ENCODE data around the gene ZNF831. TPM values are rescaled to one million over a fixed set of nuclear protein-coding genes. Genes with fewer than 3 reads are reported as not detected.

The ZNF831 gene
- total RNA-seq, 2 experiments from 2014 or later, result 10.9 to 11.9 TPM

GRCh38 chr20:59222253-59223181 lies 58.9 kb downstream of the ZNF831 start:
- intact Hi-C loops (cut with micrococcal nuclease), result loop anchor here (5.0 to 10.0 kb wide), 3 partner anchors 135 to 348 kb away; no protein-coding TSS in a partner anchor
- ChIA-PET POLR2A (interaction anchor here (0.6 to 1.5 kb wide), 9 partner anchors 9 to 562 kb away, joined by 3 to 5 read pairs (median 3); no protein-coding TSS in a partner anchor), CTCF (interaction anchor here (0.8 to 5.5 kb wide), 31 partner anchors 9 to 371 kb away, joined by 3 to 47 read pairs (median 6); partner anchors contain the start of genes ATP5F1E, PRELID3B and ZNF831)
- peak overlapping the region; percentile 76 for H3K27ac Mint-ChIP-seq
- no peaks in the 10 kb centered on the region for H3K9me3 Mint-ChIP-seq
- H3K27me3 Mint-ChIP-seq, result no peaks in the 10 kb centered on the region
- ATAC-seq, result peak; percentile 96
- peaks cover 6% of the 10 kb centered on the region for H3K36me3 Mint-ChIP-seq (ENCODE audit: low read depth)
- H3K4me3 Mint-ChIP-seq, result peak overlapping the region; percentile 68
- peaks cover 31% of the 10 kb centered on the region for H3K4me1 Mint-ChIP-seq (ENCODE audit: low read depth)
- DNase-seq, result peak; percentile 86
- peak; percentile 91 for TF ChIP-seq CTCF (IDR thresholded peaks at IDR 0.05)

DNA sequence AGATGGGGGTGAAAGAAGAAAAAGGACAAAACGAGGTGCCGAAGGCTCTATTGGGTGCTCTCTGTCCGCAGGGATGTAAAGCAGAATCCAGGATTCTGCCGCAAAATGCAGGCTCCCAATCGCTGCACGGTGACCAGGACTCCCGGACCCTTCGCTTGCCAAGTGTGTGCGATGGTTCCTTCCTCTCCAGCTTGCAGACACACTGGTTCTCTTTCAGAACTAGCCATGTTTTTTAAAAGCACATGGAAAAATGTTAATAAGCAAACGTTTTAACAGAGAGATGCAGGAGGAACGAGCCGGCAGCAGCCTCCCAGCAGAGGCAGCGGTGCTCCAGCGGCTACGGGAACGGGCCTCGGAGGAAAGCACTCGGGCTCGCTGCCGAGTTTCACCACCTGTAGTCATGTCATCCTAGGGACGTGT lies 59.6 kb downstream of the ZNF831 start:
- H3K9me3 Mint-ChIP-seq, result no peaks in the 10 kb centered on the region
- intact Hi-C loops (cut with micrococcal nuclease), result loop anchor here (5.0 to 10.0 kb wide), 3 partner anchors 136 to 348 kb away; no protein-coding TSS in a partner anchor

GRCh38 chr20:59223750-59224149 lies 60.1 kb downstream of the ZNF831 start:
- H3K36me3 Mint-ChIP-seq (ENCODE audit: low read depth), result peaks cover 11% of the 10 kb centered on the region
- ChIA-PET CTCF (interaction anchor here (0.6 to 5.5 kb wide), 9 partner anchors 9 to 182 kb away, joined by 3 to 47 read pairs (median 9); partner anchors contain the start of gene PRELID3B), POLR2A (interaction anchor here (0.6 to 1.5 kb wide), 4 partner anchors 8 to 262 kb away, joined by 3 to 4 read pairs (median 3); partner anchors contain the start of gene ATP5F1E)
- intact Hi-C loops (cut with micrococcal nuclease), result loop anchor here (5.0 to 10.0 kb wide), 3 partner anchors 136 to 349 kb away; no protein-coding TSS in a partner anchor
- H3K4me1 Mint-ChIP-seq (ENCODE audit: low read depth), result peaks cover 31% of the 10 kb centered on the region
- no peaks in the 10 kb centered on the region for H3K27me3 Mint-ChIP-seq
- DNase-seq (no peak), ATAC-seq (no peak)
- H3K27ac Mint-ChIP-seq, result no peak overlapping the region
- no peak for TF ChIP-seq CTCF (IDR thresholded peaks at IDR 0.05)
- H3K4me3 Mint-ChIP-seq, result no peak overlapping the region
- H3K9me3 Mint-ChIP-seq, result no peaks in the 10 kb centered on the region

More for the DNA sequence above, 59.6 kb downstream of the ZNF831 start:
- ATAC-seq (no peak), DNase-seq (no peak)
- ChIA-PET POLR2A (interaction anchor here (0.6 to 1.5 kb wide), 4 partner anchors 31 to 563 kb away, joined by 3 to 4 read pairs (median 3); partner anchors contain the start of gene ATP5F1E), CTCF (interaction anchor here (0.6 to 5.5 kb wide), 11 partner anchors 9 to 182 kb away, joined by 3 to 47 read pairs (median 9); partner anchors contain the start of gene PRELID3B)
- H3K27ac Mint-ChIP-seq, result no peak overlapping the region
- peak overlapping the region; percentile 68 for H3K4me3 Mint-ChIP-seq
- TF ChIP-seq CTCF (IDR thresholded peaks at IDR 0.05), result no peak
- H3K36me3 Mint-ChIP-seq (ENCODE audit: low read depth), result peaks cover 8% of the 10 kb centered on the region
- no peaks in the 10 kb centered on the region for H3K27me3 Mint-ChIP-seq
- H3K4me1 Mint-ChIP-seq (ENCODE audit: low read depth), result peaks cover 31% of the 10 kb centered on the region

DNA sequence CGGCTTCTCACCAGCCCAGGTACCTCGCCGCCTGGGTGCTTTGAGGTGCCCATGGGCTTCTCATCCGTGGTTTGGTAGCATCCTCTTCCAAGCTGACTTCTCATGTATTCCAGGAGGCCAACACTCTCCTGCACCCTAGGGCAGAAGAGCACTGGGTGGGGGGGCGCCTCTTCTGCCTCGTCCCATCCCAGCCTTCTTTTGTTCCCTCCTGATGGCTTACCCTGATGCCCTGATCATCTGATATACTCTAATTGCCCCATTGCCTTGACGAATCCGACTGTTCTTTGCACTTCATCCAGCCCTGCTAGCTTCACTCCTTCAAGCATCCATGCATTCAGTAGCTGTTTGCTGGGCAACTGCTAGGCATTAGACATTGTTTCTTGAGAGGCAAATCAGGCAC lies 60.6 kb downstream of the ZNF831 start:
- Mint-ChIP-seq H3K9me3 (peaks cover 2% of the 10 kb centered on the region), H3K27ac (no peak overlapping the region), H3K4me1 (ENCODE audit: low read depth) (peaks cover 31% of the 10 kb centered on the region), H3K27me3 (no peaks in the 10 kb centered on the region), H3K36me3 (ENCODE audit: low read depth) (peaks cover 16% of the 10 kb centered on the region), H3K4me3 (no peak overlapping the region)
- no peak for DNase-seq
- intact Hi-C loops (cut with micrococcal nuclease), result loop anchor here (5.0 to 10.0 kb wide), 3 partner anchors 137 to 349 kb away; no protein-coding TSS in a partner anchor
- no peak for ATAC-seq
- CTCF ChIA-PET, result interaction anchor here (1.1 to 5.5 kb wide), 7 partner anchors 17 to 181 kb away, joined by 3 to 34 read pairs (median 6); partner anchors contain the start of gene PRELID3B
- POLR2A ChIA-PET, result interaction anchor here (0.8 to 1.2 kb wide), 2 partner anchors 9 to 192 kb away, joined by 3 read pairs; partner anchors contain the start of gene ATP5F1E
- no peak for TF ChIP-seq CTCF (IDR thresholded peaks at IDR 0.05)
